Heart right ventricle (tissue), 16 donors: ENCODE data around the gene CST3. TPM values are rescaled to one million over a fixed set of nuclear protein-coding genes. Genes with fewer than 3 reads are reported as not detected.

Source experiments
- ATAC-seq, 8 donors: fragments of 200-7000 bp; cut with Tn5 transposase; one replicate each; pipeline ENCODE4 v1.9.1; 2020; ENCODE audit warnings: mild to moderate bottlenecking in 8 of 8, moderate library complexity in 8 of 8, moderate number of reproducible peaks in 1 of 8
- DNase-seq, 2 donors: peaks; one replicate each; pipeline ENCODE4 v3.0.0-alpha.2; 2020
- H3K27ac ChIP-seq, 10 donors: fragments of 200-600 bp; sonication (generic) in 2 of 10; one replicate each; pipeline versions ENCODE4 v1.5.0 to v1.8.0; 2020 to 2022; ENCODE audit warnings: mild to moderate bottlenecking in 3 of 10
- H3K27me3 ChIP-seq, 7 donors: fragments of 200-600 bp; one replicate each; pipeline ENCODE4 v1.8.0; 2021 to 2022; ENCODE audit warnings: mild to moderate bottlenecking in 2 of 7
- H3K36me3 ChIP-seq, 9 donors: fragments of 200-600 bp; sonication (generic) in 1 of 9; one replicate each; pipeline versions ENCODE4 v1.5.0 to v1.8.0; 2020 to 2022; ENCODE audit warnings: mild to moderate bottlenecking in 2 of 9
- H3K4me1 ChIP-seq, 9 donors: fragments of 200-600 bp; sonication (generic) in 1 of 9; one replicate each; pipeline versions ENCODE4 v1.5.0 to v1.8.0; 2020 to 2022; ENCODE audit warnings: mild to moderate bottlenecking in 4 of 9
- H3K4me3 ChIP-seq, 10 donors: fragments of 200-600 bp; sonication (generic) in 2 of 10; one replicate each; pipeline versions ENCODE4 v1.5.0 to v1.8.0; 2020 to 2022; ENCODE audit warnings: mild to moderate bottlenecking in 7 of 10, moderate library complexity in 2 of 10
- H3K9me3 ChIP-seq, 11 donors: fragments of 200-600 bp in 10 of 11; sonication (generic) in 2 of 11; one replicate each; pipeline versions ENCODE4 v1.5.0 to v1.8.0; 2013 to 2022; ENCODE audit warnings: mild to moderate bottlenecking in 2 of 11, control low read depth in 1 of 11, moderate library complexity in 1 of 11
- CTCF ChIP-seq, 9 donors: fragments of 200-600 bp; sonication (generic) in 2 of 9; IDR thresholded peaks; one replicate each; pipeline versions ENCODE4 v1.5.0 to v1.8.0; 2021 to 2022; ENCODE audit warnings: antibody characterized with exemption in 9 of 9, mild to moderate bottlenecking in 5 of 9, moderate library complexity in 1 of 9
- WGBS, 2 donors: extraction: QIAGEN DNeasy Blood & Tissue Kit; methylation state at CpG; one replicate each; pipeline ENCODE4 v1.1.7; 2013; ENCODE audit warnings: inconsistent platforms in 1 of 2; 5-methylcytosine and 5-hydroxymethylcytosine counted together
- intact Hi-C, 10 donors: fragments of 100-400 bp; cut with DNase I; formaldehyde crosslinking; loops; one replicate each; pipeline versions ENCODE4 v1.11.1 to v1.14.2; 2022
- polyA plus RNA-seq, 2 donors: library from polyadenylated mRNA; stranded (reverse); fragments of 200-250 nt; gene quantifications; one replicate each; pipeline ENCODE4 v1.2.3, GENCODE V29; 2013
- total RNA-seq, 10 donors: library from RNA; stranded (reverse); fragmentation: NEBNext Ultra II Directional in 3 of 10; extraction: Animal tissue kit (Norgen Biotek cat#: 25700) in 3 of 10; gene quantifications; one replicate each; pipeline versions ENCODE4 v1.2.1 to v1.2.4, GENCODE V29; 2021 to 2023
- donor health status: Arrhythmogenic right ventricular cardiomyopathy.
- donor health status: ischemic (EF 13 %, LVEDD 7.1; RV severe dilation, severe dysfunction).
- donor health status: healthy with polysubstance abuse.
- donor health status: DM: no; HTN: yes; CAD: no.
- donor health status: DM: no; HTN: no; CAD: no.
- donor health status: ischemic (EF 25% LVEDD 6.9; RV normal size, moderate dysfunction).
- donor health status: ischemic (EF 25% LVEDD 5.7; RV mildly dilated, moderate dysfunction).
- donor health status: healthy.
- donor health status: DM: yes; HTN: yes; CAD: no.
- donor health status: Ischemic cardiomyopathy.
- donor health status: ischemic (EF 35%, LVEDD 5.7; RV mildly dilated, moderate dysfunction).
- donor health status: nonischemic (EF 11% LVEDD 7.7; RV severe dilation, severe dysfunction).
- donor health status: DM: yes; HTN: yes; CAD: no.
- donor health status: PGD.
- donor health status: ischemic (EF 29% LVEDD 5.4; RV normal size, mild dysfunction).
- donor health status: nonischemic (EF 23%, LVEDD 6.1; RV moderate dilation, normal function).

The CST3 gene
- total and polyA plus RNA-seq, 12 donors = 395 to 1,066 (median 612) TPM

- Histone ChIP-seq H3K27me3 (peaks cover 0 to 34% (median 13%) of the 10 kb centered on the region in 7 donors), H3K4me1 (no peaks in the 10 kb centered on the region), H3K27ac (no peak overlapping the region), H3K9me3 (no peaks in the 10 kb centered on the region), H3K4me3 (no peak overlapping the region), H3K36me3 (no peaks in the 10 kb centered on the region)
- DNase-seq (no peak), ATAC-seq (no peak)
- WGBS, 2 donors = 74 to 89% methylated on average over 7 of the region's 7 CpGs
- no peak for TF ChIP-seq CTCF (IDR thresholded peaks at IDR 0.05)
- intact Hi-C loops = no loop called here
Measured at GRCh38 chr20:23587631-23588030, 50.1 kb downstream of the CST3 start.

GRCh38 chr20:23586735-23587525, 50.8 kb downstream of the CST3 start:
- H3K4me1 ChIP-seq = no peaks in the 10 kb centered on the region
- ATAC-seq = no peak
- DNase-seq = no peak
- no peak for TF ChIP-seq CTCF (IDR thresholded peaks at IDR 0.05)
- no peak overlapping the region for H3K27ac ChIP-seq
- WGBS, 2 donors = 67 to 77% methylated on average over 13 of the region's 13 CpGs
- H3K27me3 ChIP-seq = peaks cover 0 to 35% (median 13%) of the 10 kb centered on the region in 7 donors
- no peaks in the 10 kb centered on the region for H3K9me3 ChIP-seq
- H3K4me3 ChIP-seq = no peak overlapping the region
- no peaks in the 10 kb centered on the region for H3K36me3 ChIP-seq
- intact Hi-C loops = no loop called here

GRCh38 chr20:23585808-23586734, 51.7 kb downstream of the CST3 start:
- no peaks in the 10 kb centered on the region for H3K36me3 ChIP-seq
- no peak for DNase-seq
- intact Hi-C loops = no loop called here
- 67 to 69% methylated on average over 5 of the region's 5 CpGs for WGBS, 2 donors
- peaks cover 0 to 39% (median 13%) of the 10 kb centered on the region in 7 donors for H3K27me3 ChIP-seq
- H3K4me3 ChIP-seq = no peak overlapping the region
- ATAC-seq = no peak
- no peaks in the 10 kb centered on the region for H3K4me1 ChIP-seq
- H3K27ac ChIP-seq = no peak overlapping the region
- no peaks in the 10 kb centered on the region for H3K9me3 ChIP-seq
- no peak for TF ChIP-seq CTCF (IDR thresholded peaks at IDR 0.05)

GRCh38 chr20:23585449-23585807, 52.3 kb downstream of the CST3 start:
- no peak for TF ChIP-seq CTCF (IDR thresholded peaks at IDR 0.05)
- ATAC-seq (no peak), DNase-seq (no peak)
- intact Hi-C loops = no loop called here
- Histone ChIP-seq H3K27ac (no peak overlapping the region), H3K36me3 (no peaks in the 10 kb centered on the region), H3K4me1 (no peaks in the 10 kb centered on the region), H3K27me3 (peaks cover 0 to 45% (median 13%) of the 10 kb centered on the region in 7 donors), H3K9me3 (no peaks in the 10 kb centered on the region), H3K4me3 (no peak overlapping the region)
- WGBS, 2 donors = 66 to 70% methylated on average over 5 of the region's 5 CpGs
